HL-60/S4 treated with phorbol 12-myristate 13-acetate at 8.2 ng/mL for 4 days and 3 days (cell line): ENCODE measurements around the gene NTRK3.

Experiments
- in situ Hi-C: fragments of 300-500 bp; cut with MboI; formaldehyde crosslinking; loops from 2 replicates; pipeline ENCODE4 v1.15.0; 2022; ENCODE audit warnings: low sequenced_read_pairs

The NTRK3 gene

GRCh38 chr15:88258093-88258641, 1.6 kb upstream of the NTRK3 start:
- in situ Hi-C loops = no loop called here

DNA sequence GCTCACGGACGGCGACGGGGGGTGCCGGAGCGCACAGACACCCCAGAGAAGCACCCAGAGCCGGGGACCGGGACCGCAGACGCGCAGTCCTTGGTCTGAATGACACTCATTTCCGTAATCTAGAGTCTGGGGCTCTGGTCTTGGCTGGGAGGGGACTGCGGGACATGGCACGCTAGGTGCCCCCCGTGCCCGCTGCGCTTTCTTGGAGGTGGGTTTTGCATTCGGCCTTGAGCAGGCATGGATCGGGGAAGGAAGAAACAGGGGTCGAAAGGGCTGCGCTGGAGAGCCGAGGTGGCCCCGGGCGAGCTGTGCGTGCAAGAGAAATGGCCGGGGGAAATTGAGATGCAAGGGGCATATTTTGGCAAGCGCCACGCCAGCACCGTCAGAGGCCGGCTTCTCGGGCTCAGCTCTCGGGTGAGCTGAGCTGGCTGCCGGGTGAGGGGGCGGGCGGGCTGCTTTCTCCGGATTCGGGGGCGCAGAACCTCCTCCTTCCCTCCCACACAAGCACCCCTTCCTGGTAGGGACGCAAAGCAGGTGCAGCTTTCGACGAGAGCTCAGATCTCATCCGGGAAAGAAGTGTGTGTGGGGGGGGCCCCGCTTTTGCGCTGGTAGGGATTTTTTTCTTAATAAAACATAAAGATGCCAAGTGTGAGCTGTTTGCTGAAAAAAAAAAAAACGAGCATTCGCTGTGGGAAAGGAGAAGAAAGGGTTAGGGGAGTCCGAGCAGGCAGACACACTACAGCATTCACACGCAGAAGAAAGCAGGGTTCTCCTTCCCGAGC, 963 bp upstream of the NTRK3 start:
- in situ Hi-C loops = no loop called here

DNA sequence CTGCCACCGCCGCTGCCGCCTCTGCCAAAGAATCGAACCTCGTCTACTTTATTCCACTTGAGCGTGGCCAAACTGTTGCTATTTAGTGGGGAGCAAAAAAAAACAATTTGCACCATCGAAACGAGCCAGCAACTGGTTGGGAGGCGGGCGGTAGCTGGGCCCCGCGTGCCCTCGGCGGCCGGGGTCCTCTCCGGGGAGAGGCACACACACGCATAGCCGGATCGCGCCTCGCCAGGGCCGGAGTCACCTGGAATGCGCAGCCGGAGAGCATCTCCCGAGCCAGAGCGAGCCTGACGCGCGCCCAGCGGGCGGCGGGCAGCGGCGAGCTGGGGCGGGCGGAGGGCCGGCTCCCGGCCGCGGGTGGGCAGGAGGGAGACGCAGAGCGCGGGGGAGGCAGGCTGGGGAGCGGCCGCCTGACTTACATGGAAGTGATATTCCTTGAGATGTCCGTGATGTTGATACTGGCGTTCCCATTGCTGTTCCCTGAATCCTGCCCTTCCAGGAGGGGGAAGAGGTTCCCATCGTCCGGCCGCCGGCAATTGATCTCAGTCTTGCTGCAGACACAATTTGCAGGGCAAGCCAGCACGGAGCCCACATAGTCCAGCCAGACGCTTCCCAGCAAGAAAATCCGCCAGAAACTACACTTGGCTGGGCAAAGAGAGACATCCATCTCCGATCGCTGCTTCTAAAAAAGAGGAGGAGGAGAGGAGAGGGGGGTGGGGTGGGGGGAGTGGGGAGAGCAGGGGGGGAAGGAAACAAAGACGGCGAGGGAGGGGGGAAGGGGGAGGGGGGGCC, 858 bp downstream of the NTRK3 start:
- in situ Hi-C loops = no loop called here

DNA sequence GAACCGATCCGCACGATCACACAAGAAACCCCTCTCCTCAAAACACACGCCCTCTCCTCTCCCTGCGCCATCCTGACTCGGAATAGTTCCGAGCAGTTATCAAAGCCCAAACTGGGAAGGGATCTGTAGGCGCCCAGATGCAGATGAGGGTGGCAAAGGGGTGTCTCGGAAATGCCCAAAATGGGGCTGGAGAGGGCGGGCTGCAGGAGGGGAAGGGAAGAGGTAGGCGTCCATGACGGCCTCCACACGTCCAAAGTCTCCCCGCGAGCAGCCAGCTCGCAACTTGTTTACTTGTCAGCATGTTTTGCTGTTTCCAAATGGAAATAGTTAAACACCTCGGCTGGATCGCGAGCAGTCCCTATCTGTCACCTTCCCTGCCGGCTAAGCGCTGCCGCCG, 1.5 kb downstream of the NTRK3 start:
- in situ Hi-C loops = no loop called here

DNA sequence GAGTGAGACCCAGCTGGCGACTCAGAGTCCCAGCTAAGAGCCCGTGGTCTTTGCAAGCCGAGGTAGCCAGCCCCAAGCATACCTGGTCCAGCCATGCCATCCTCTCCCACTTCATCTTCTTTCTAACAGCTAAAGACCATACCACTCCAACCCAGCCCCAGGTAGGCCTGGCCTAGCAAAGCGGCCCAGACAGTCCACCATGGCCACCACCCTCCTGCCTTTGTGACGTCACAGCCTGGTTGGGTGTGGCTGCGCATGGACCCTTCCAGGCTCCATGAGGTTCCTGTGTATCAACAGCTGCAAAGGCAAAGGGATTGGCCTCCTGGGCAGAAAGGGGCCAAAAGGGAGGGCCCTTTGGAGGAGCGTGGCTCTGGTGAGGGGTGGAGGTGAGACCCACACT, 4.1 kb downstream of the NTRK3 start:
- in situ Hi-C loops = no loop called here

DNA sequence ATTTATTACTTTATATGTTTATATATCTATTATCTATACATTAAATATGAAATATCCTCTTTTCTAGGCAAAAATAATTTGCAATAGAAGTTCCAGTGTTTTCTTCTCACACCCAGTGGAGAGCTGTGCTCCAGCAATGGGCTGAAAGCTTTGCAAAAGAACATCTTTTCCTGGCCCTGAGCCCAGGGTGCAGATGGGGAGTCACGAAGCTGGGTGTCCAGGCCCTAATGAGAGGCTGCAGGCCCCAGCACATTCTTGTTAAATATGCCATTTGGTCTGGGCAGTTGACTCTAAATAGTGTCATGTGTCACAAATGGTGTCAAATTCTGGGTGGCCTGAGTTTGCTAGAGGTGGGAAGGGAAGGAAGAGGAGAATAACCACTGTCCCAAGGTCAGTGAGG, 5.7 kb downstream of the NTRK3 start:
- in situ Hi-C loops = no loop called here

DNA sequence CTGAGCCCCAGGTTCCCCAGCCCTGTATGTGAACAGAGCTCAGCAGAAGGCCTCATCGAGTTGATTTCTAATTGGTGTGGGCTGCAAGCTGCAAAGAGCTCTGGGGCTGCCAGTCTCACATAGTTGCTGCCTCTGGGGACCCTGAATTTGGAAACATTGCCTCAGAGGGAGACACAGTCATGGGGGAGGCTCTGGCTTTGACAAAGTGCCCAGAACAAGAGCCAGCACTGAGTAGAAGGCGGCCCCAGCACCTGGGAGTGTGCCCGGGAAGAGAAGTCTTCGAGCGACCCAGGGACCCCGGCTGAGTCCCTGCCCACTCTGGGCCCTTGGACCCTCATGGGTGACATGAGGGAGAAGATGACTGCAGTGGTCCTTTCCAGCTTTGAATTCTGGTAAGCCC, 7.3 kb downstream of the NTRK3 start:
- in situ Hi-C loops = no loop called here

DNA sequence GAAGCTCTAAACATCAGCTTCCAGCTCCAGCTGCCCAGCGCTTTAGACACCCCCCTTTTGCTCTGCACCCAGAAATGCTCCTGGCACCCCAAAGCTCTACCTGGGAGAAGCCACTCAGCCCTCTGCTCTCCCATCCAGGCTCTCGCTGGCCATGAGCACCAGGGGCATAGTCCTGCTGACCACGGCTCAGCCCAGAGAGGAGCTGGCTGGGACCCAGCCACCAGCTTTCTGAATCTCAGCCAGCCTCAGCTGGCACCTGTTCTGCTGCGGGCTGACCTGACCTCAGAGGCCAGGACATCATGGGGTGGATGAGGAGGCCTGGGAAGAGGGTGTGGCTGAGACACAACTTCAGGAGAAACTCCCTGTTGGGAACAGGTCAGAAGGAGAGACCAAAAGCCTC, 8.6 kb downstream of the NTRK3 start:
- in situ Hi-C loops = no loop called here

DNA sequence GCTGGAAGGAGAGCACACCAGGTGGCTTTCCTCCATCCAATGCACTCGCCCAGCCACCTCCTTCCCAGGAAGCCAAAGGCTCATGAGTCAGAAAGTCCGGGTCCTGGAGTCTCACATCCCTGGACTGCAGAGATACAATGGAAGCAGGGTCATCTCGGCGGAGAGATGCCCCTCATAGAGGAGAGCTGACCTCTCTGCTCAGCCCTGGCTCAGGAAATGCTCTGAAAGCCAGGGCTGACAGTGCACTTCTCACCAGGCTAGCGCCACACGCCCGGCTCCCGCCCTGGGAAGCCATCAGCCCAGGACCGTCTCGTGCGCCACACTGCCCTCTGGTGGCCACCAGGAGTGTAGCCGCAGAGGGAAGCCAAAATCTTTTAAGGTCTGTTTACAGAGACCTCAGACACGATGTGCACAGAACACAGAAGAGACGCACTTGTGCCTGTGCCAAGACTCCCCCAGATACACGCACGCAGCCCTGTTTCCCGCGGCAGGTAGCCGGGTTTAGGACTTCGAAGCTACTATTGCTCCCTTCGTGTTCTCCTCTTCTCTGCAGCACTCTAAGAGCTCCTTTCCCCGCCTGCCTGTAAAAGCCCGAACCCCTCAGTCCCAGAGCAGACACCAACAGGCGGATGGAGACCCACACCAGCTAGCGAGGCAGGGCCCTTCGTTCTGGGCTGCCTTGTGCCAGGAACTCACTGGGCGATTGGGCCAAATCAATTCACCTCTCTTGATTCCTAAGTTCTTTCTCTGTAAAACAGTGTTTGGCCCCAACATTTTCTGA, 9.7 kb downstream of the NTRK3 start:
- in situ Hi-C loops = no loop called here

DNA sequence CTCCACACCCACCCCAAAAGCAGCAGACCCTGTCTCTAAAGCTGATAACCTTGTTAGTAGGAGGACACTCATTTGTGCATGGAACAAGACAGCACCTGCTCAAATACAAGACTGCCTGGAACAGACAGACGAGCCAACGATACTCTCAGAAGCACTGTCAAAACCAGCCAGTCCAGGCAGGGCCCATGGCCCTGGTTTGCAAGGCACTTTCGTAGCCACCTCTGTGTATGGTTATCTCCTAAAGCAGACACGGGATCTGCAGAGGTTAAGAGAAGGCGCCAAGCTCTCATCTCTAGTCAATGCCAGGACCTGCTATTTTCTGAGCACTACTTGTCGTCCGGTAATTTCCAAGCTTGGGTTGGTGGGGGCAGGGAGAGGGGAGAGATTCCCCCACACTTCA, 10.5 kb downstream of the NTRK3 start:
- in situ Hi-C loops = no loop called here

DNA sequence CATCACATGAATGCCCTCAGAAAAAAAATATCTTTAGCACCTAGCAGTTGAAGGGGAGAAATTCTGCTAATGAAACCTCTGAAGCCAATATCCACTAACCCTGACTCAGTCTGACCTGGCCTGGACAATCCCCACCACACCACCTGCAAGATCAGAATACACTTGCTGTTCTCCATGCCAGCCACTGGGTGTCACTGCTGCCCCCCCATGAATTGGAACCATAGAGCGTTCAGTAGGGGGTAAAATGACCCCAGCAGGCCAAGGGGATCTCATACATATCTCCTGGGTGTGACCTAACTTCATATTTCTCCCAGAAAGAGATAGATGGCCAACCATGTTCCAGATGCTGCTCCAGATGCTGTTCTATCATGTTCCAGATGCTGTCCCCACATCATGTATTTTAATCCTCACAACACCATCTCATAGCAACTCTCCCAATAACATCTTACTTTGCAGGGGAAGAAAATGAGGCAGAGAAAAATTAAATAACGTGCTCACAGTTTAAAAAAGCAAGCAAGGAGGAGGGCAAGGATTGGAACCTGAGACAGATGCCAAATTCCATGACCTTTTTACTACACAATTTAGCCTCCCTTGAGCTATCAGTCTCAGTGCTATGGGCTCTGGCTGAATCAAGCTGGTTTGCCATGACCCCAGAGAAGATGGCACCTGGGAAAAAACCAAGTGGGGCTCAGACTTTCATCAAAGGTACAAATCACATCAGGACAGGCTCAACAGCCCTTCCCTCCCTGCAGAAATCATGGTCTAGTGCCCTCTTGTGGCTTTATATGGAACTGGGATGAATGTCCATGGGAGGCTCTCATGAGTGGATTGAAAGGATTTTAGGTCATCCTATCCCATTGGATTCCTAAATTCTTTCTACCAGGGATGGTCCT, 12.4 kb downstream of the NTRK3 start:
- in situ Hi-C loops = no loop called here

GRCh38 chr15:88242586-88243555, 13.7 kb downstream of the NTRK3 start:
- in situ Hi-C loops = no loop called here

- in situ Hi-C loops = no loop called here
Observed at GRCh38 chr15:88241461-88241860, 15.1 kb downstream of the NTRK3 start.

- in situ Hi-C loops = no loop called here
Observed at GRCh38 chr15:88241060-88241459, 15.5 kb downstream of the NTRK3 start.

- in situ Hi-C loops = no loop called here
Observed at GRCh38 chr15:88239594-88239993, 16.9 kb downstream of the NTRK3 start.

DNA sequence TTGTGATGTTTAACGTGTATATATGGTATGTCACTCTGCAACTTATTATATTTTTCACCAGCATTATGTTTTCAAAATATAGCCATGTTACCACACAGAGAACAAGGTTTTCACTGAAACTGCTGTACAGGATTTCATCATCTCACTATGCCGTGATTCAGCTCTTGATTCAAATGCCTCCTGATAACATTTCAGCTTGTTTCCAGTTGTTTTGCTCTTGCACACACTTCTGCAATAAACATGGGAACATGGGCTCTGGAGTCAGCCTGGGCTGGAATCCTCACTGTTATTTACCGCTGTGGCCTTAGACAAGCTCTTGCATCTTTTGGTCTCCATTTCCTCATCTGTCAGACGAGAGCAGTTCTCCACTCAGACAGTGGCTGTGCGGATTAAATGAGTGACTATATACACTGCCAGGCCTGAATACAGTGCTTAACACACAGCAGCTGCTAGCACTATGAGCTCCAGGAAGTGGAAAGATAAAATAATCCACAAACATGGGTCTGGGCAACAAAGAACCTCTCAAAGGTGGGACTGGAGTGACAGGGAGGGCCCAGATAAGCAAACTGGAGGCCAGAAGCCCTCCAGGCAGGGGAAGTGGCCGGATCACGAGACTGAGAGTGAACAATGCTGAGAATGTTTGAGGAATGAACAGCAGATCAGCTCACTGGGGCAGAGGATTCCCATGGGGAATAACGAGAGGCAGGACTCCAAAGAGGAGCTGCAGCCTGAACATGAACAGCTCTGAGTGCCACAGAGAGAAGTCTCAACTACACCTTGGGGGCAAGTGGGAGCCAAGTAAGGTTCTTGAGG, 17.7 kb downstream of the NTRK3 start:
- in situ Hi-C loops = no loop called here

- in situ Hi-C loops = no loop called here
Observed at GRCh38 chr15:88234711-88235110, 21.8 kb downstream of the NTRK3 start.

- in situ Hi-C loops = no loop called here
Observed at GRCh38 chr15:88233921-88234320, 22.6 kb downstream of the NTRK3 start.
